Measurements from ENCODE around the gene TAOK2.
A peak's percentile ranks its signal among the peaks of the same experiment; 100 is the strongest.
"Not testable (repeated sequence)": the region's sequence is repeated elsewhere in the genome, so short reads cannot be mapped to it uniquely, and the experiment has no call there.

Gene TAOK2

GRCh38 chr16:30025574-30025973, 51.9 kb downstream of the TAOK2 start:
- DNase-seq = no peak

GRCh38 chr16:30026449-30026848, 52.8 kb downstream of the TAOK2 start:
- DNase-seq = no peak

GRCh38 chr16:30027588-30028437, 54.1 kb downstream of the TAOK2 start:
- peak in 1 of 2 experiments; percentile 47 for DNase-seq

- no peak for DNase-seq
Measured at GRCh38 chr16:30028438-30029076, 54.9 kb downstream of the TAOK2 start.

- DNase-seq = peak in 1 of 2 experiments; percentile 51
Measured at GRCh38 chr16:30030011-30030685, 56.5 kb downstream of the TAOK2 start.

GRCh38 chr16:30030841-30031413, 57.3 kb downstream of the TAOK2 start, which contains the start of gene TLCD3B:
Gene TLCD3B (minus strand): TSS chr16:30031271. CDS start chr16:30030527, 744 bp downstream.
- DNase-seq = peak; percentile 31 to 75

GRCh38 chr16:30031477-30031918, 57.8 kb downstream of the TAOK2 start:
- DNase-seq = peak in 1 of 2 experiments; percentile 46

GRCh38 chr16:30032083-30032819, 58.6 kb downstream of the TAOK2 start:
- peak; percentile 78 to 94 for DNase-seq

GRCh38 chr16:30033270-30033669, 59.6 kb downstream of the TAOK2 start:
- DNase-seq = no peak

GRCh38 chr16:30040221-30040620, 66.6 kb downstream of the TAOK2 start:
- DNase-seq = no peak

GRCh38 chr16:30040690-30041089, 67.0 kb downstream of the TAOK2 start:
- DNase-seq = not testable (repeated sequence)

GRCh38 chr16:30041841-30042240, 68.2 kb downstream of the TAOK2 start:
- DNase-seq = peak in 1 of 2 experiments; percentile 36
